Adrenal gland (tissue), 12 donors: ENCODE results near the gene SPINK4. TPM values are rescaled to one million over a fixed set of nuclear protein-coding genes. Genes with fewer than 3 reads are reported as not detected.

Experiments
- DNase-seq, 7 donors: peaks; one replicate each; pipeline ENCODE4 v3.0.0-alpha.2; 2019 to 2020
- H3K27ac ChIP-seq, 5 donors: fragments of 200-600 bp; sonication (generic) in 4 of 5; 1 replicate in 3 of 5; 2 replicates in 2 of 5; pipeline versions ENCODE4 v1.5.1 to v1.8.0; 2016 to 2020; ENCODE audit warnings: mild to moderate bottlenecking in 1 of 5
- H3K27me3 ChIP-seq: fragments of 200-600 bp; 2 replicates; pipeline ENCODE4 v1.8.0; 2021
- H3K36me3 ChIP-seq, 2 donors: fragments of 200-600 bp; replicated peaks in 1 of 2; 1 replicate in 1 of 2; 2 replicates in 1 of 2; pipeline versions ENCODE4 v1.5.1 to v1.8.0; 2018 to 2022
- H3K4me1 ChIP-seq, 2 donors: fragments of 200-600 bp; replicated peaks in 1 of 2; 1 replicate in 1 of 2; 2 replicates in 1 of 2; pipeline versions ENCODE4 v1.5.1 to v1.8.0; 2018 to 2021
- H3K4me3 ChIP-seq, 4 donors: fragments of 200-600 bp; sonication (generic) in 3 of 4; one replicate each; pipeline ENCODE4 v1.5.1; 2016 to 2018
- H3K9me3 ChIP-seq, 3 donors: fragments of 200-600 bp; sonication (generic) in 1 of 3; replicated peaks in 1 of 3; 1 replicate in 2 of 3; 2 replicates in 1 of 3; pipeline versions ENCODE4 v1.5.1 to v1.8.0; 2016 to 2021
- POLR2A ChIP-seq, 2 donors: fragments of 450-650 bp; IDR thresholded peaks; one replicate each; pipeline ENCODE4 v1.6.1; 2017; ENCODE audit warnings: antibody characterized with exemption in 2 of 2, mild to moderate bottlenecking in 2 of 2, moderate library complexity in 1 of 2
- WGBS, 4 donors: extraction: QIAGEN DNeasy Blood & Tissue Kit in 2 of 4; methylation state at CpG; one replicate each; pipeline versions ENCODE4 v1.1.5 to v1.1.7; 2013 to 2017; 5-methylcytosine and 5-hydroxymethylcytosine counted together
- intact Hi-C, 2 donors: fragments of 100-400 bp; cut with DNase I; formaldehyde crosslinking; loops; one replicate each; pipeline versions ENCODE4 v1.14.1 to v1.15.0; 2022 to 2023
- polyA plus RNA-seq, 3 donors: library from polyadenylated mRNA; stranded (reverse); fragments of 200-250 nt in 2 of 3; fragments of 350-450 nt in 1 of 3; fragmentation: Illumina TruSeq in 1 of 3; extraction: RNeasy Lipid Tissue Mini Kit (QIAGEN cat#74804) in 1 of 3; gene quantifications; one replicate each; pipeline ENCODE4 v1.2.3, GENCODE V29; 2013 to 2014
- total RNA-seq, 9 donors: library from RNA; depleted of rRNA in 4 of 9; stranded (reverse); fragments of >200 nt in 4 of 9; fragments of 120-200 nt in 1 of 9; fragmentation: NEBNext Ultra II Directional in 1 of 9; extraction: Animal tissue kit (Norgen Biotek cat#: 25700) in 1 of 9; gene quantifications; one replicate each; pipeline versions ENCODE4 v1.1.0 to v1.2.4, GENCODE V29; 2013 to 2023
- TF ChIP-seq, protein P1 (sequence below), 6 experiments: fragments of 450-650 bp in 4 of 6; fragments of 200-600 bp in 2 of 6; sonication (generic) in 1 of 6; IDR thresholded peaks; 1 replicate in 5 of 6; 2 replicates in 1 of 6; pipeline versions ENCODE4 v1.5.1 to v1.8.0; 2016 to 2021; ENCODE audit warnings: antibody characterized with exemption in 6 of 6, mild to moderate bottlenecking in 2 of 6, moderate library complexity in 1 of 6
- donor health status: healthy with polysubstance abuse.
- donor health status: Bipolar disorder and iron deficiency.
- donor health status: DM: yes; HTN: yes; CAD: no.
- donor health status: DM: no; HTN: no; CAD: no.
- donor health status: DM: no; HTN: no; CAD: no.
- donor health status: DM: yes; HTN: yes; CAD: no.

Gene SPINK4
- total and polyA plus RNA-seq, 12 donors = 1.7 to 12.0 (median 4.3) TPM; not detected in 7

DNA sequence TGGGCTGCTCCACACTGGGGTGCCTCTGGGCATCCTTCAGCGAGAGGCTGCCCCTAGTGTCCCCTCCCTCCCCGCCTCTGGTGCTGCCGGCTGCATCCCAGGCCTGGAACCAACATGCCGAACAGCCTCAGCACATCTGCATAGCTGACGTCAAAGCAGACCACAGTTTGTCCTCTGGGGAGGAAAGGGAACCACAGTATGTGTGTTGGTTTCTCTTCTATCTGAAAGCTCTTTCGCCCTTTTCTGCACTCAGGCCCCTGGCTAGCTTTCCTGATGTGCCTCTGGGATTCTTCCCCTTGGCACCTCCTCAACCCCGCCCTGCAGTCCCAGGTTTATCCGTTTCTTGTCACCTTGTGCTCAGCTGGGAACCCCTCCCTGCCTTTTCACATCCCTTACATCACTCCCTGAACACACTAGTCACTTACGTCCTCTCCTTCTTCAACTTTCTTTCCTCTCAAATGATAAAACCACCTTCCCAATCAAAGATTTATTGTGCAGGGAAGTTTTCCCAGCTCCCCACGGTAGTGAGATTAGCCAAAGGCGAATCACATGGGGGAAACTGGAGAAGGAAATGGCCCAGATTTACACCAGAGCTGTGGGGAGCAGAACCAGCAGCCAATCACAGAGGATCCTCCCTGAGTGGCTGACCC is 37.3 kb upstream of the SPINK4 start:
- no peak overlapping the region for H3K4me3 ChIP-seq
- H3K27me3 ChIP-seq = no peaks in the 10 kb centered on the region
- TF ChIP-seq POLR2A (IDR thresholded peaks at IDR 0.05) = no peak
- TF ChIP-seq, protein P1, sequence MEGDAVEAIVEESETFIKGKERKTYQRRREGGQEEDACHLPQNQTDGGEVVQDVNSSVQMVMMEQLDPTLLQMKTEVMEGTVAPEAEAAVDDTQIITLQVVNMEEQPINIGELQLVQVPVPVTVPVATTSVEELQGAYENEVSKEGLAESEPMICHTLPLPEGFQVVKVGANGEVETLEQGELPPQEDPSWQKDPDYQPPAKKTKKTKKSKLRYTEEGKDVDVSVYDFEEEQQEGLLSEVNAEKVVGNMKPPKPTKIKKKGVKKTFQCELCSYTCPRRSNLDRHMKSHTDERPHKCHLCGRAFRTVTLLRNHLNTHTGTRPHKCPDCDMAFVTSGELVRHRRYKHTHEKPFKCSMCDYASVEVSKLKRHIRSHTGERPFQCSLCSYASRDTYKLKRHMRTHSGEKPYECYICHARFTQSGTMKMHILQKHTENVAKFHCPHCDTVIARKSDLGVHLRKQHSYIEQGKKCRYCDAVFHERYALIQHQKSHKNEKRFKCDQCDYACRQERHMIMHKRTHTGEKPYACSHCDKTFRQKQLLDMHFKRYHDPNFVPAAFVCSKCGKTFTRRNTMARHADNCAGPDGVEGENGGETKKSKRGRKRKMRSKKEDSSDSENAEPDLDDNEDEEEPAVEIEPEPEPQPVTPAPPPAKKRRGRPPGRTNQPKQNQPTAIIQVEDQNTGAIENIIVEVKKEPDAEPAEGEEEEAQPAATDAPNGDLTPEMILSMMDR (IDR thresholded peaks at IDR 0.05) = no peak
- no peaks in the 10 kb centered on the region for H3K4me1 ChIP-seq
- H3K36me3 ChIP-seq = no peaks in the 10 kb centered on the region
- peak overlapping the region in 1 of 5 donors; percentile 53 for H3K27ac ChIP-seq
- peak in 6 of 7 donors; percentile 23 to 65 (median 38) for DNase-seq
- WGBS, 4 donors = 49 to 57% (median 52%) methylated on average over 7 to 11 of the region's 11 CpGs
- intact Hi-C loops = no loop called here
- no peaks in the 10 kb centered on the region for H3K9me3 ChIP-seq

DNA sequence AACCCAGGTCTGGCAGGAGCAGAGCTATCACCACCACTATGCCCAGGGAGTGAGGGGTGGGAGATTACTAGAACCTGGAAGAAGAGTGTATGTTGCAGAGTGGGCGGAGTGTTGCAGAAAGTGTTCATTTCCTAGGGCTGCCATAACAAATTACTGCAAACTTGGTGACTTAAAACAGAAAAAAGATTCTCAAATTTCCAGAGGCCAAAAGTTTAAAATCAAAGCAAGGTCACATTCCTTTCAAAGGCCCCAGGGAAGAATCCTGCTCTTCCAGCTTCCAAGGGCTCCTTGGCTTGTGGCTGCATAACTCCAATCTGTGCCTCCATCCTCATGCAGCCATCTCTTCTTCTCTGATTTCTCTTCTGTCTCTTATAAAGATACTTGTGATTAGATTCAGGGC is 30.6 kb upstream of the SPINK4 start:
- WGBS, 4 donors = 73 to 100% (median 95%) methylated on average over 1 of the region's 1 CpG
- H3K36me3 ChIP-seq = no peaks in the 10 kb centered on the region
- H3K4me1 ChIP-seq = no peaks in the 10 kb centered on the region
- no peaks in the 10 kb centered on the region for H3K27me3 ChIP-seq
- DNase-seq = no peak
- intact Hi-C loops = no loop called here
- TF ChIP-seq POLR2A (IDR thresholded peaks at IDR 0.05) = no peak
- TF ChIP-seq, protein P1 (IDR thresholded peaks at IDR 0.05) = no peak
- no peak overlapping the region for H3K4me3 ChIP-seq
- H3K9me3 ChIP-seq = no peaks in the 10 kb centered on the region
- H3K27ac ChIP-seq = no peak overlapping the region

DNA sequence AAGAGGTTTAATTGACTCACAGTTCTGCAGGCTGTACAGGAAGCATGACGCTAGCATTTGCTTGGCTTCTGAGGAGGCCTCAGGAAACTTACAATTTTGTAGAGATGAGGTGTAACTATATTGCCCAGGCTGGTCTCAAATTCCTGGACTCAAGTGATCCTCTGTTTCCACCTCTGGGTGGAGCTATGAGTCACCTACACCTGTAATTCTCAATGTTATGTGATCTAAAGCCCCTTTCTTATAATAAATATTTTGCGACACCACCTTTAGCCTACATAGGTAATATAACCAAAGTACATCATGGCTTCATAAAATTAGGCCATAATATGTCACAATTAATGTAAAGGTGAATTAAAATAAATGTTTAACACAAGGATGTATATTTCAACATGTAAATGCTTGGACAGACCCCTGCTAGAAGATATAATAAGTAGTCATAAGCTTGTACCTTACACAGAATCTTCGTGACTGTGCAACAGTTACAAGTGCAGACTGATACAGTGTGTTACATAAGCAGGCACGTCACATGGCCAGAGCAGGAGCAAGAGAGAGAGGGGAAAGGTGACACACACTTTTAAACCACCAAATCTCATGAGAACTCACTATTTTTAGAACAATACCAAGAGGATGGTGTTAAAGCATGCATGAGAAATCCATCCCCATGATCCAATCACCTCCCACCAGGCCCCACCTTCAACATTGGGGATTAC is 29.8 kb upstream of the SPINK4 start:
- H3K36me3 ChIP-seq = no peaks in the 10 kb centered on the region
- no peaks in the 10 kb centered on the region for H3K4me1 ChIP-seq
- no peaks in the 10 kb centered on the region for H3K27me3 ChIP-seq
- DNase-seq = no peak
- no peak for TF ChIP-seq POLR2A (IDR thresholded peaks at IDR 0.05)
- TF ChIP-seq, protein P1 (IDR thresholded peaks at IDR 0.05) = no peak
- no peaks in the 10 kb centered on the region for H3K9me3 ChIP-seq
- H3K27ac ChIP-seq = no peak overlapping the region
- 82 to 88% (median 84%) methylated on average over 4 of the region's 4 CpGs for WGBS, 4 donors
- no peak overlapping the region for H3K4me3 ChIP-seq
- intact Hi-C loops = no loop called here

DNA sequence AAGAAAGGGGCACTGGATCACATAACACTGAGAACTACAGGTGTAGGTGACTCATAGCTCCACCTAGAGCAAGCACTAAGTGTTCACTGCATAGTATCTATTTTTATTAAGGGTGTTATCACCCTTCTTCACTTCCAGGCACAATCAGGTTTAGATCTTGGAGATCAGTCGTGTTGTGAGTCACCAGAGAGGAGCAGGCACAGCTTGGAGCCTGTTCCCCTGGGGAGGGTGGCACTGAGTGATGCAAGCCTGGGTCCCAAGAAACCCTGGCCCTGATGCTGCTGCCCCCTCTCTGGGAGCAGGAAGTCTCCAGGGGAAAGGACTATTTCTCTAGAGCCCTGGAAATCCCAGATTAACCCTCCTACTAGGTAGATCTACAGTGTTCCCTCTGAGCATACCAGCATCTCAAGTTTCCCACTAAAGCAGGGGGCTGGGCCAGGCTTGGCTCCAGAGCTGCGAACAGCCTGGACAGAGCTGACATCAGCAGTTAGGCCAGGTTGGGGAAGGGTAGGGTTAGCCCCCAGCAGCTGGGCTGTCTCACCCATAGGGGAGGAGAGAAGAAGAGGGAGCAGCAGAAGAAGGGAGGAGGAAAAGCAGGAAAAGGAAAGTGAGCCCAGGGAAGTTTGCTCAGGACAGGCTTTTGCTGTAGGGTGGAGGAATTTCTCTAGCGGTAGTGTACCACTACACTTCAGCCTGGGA is 28.1 kb upstream of the SPINK4 start:
- Histone ChIP-seq H3K27me3 (no peaks in the 10 kb centered on the region), H3K9me3 (no peaks in the 10 kb centered on the region), H3K27ac (no peak overlapping the region), H3K4me1 (no peaks in the 10 kb centered on the region), H3K4me3 (no peak overlapping the region), H3K36me3 (no peaks in the 10 kb centered on the region)
- intact Hi-C loops = no loop called here
- WGBS, 4 donors = 53 to 64% (median 55%) methylated on average over 3 of the region's 3 CpGs
- TF ChIP-seq, protein P1 (IDR thresholded peaks at IDR 0.05) = no peak
- no peak for TF ChIP-seq POLR2A (IDR thresholded peaks at IDR 0.05)
- no peak for DNase-seq
